LNCaP clone FGC (cell line): ENCODE measurements around the gene CCDC71L.

Experiments used
- DNase-seq: peaks from one replicate; pipeline ENCODE4 v3.0.0-alpha.2; 2011; ENCODE audit warnings: low read depth
- H3K4me3 ChIP-seq: 2 replicates; pipeline ENCODE4 v1.5.1; 2011; ENCODE audit warnings: mild to moderate bottlenecking, low read depth, low read length, control low read depth
- TF ChIP-seq, protein P1 (sequence below): IDR thresholded peaks from 2 replicates; pipeline ENCODE4 v1.5.1; 2012; ENCODE audit warnings: mild to moderate bottlenecking; ENCODE audit not compliant: control insufficient read depth, insufficient read depth; ENCODE audit errors: extremely low read depth

Gene CCDC71L

DNA sequence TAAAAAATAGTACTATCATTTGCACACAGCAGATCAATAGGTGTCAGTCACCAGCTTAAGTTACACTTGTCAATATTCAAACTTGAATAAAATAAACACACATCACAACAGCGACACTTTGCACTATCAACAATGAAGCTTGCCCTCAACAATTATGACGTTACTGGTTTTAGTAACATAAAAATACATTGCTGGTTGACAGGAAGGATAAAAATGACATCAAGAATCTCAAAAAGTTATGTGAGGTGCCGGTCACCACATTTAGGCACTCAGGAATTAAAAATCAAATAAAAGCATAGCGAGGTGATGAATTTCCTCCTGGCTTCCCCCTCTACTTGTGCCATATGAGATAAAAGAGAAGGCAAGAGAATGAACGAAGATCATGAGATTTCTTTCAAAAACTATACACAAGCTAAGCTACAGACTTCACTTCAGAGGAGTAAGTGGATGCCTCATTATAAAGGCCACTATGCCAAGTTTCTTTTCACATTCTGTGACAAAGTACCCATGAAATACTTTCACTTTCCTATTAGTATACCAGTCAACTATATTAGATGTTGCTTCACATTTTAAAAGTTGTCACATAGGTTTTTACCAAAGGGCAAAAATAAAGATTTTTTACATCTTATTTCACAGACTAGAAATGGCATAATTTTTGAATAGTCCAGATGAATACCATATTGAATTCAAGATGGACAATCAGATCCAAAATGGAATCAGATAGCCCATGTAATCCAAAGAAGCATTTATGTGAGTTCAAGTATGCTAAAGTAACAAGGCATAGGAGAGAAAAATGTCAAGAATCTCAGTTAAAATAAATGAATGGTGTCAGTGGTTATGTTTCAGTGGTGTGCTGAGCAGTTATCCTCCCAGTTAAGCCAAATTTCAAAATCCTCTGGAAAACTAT lies 3.6 kb downstream of the CCDC71L start:
- no peak for DNase-seq
- no peak overlapping the region for H3K4me3 ChIP-seq
- TF ChIP-seq, protein P1, sequence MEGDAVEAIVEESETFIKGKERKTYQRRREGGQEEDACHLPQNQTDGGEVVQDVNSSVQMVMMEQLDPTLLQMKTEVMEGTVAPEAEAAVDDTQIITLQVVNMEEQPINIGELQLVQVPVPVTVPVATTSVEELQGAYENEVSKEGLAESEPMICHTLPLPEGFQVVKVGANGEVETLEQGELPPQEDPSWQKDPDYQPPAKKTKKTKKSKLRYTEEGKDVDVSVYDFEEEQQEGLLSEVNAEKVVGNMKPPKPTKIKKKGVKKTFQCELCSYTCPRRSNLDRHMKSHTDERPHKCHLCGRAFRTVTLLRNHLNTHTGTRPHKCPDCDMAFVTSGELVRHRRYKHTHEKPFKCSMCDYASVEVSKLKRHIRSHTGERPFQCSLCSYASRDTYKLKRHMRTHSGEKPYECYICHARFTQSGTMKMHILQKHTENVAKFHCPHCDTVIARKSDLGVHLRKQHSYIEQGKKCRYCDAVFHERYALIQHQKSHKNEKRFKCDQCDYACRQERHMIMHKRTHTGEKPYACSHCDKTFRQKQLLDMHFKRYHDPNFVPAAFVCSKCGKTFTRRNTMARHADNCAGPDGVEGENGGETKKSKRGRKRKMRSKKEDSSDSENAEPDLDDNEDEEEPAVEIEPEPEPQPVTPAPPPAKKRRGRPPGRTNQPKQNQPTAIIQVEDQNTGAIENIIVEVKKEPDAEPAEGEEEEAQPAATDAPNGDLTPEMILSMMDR: no peak

DNA sequence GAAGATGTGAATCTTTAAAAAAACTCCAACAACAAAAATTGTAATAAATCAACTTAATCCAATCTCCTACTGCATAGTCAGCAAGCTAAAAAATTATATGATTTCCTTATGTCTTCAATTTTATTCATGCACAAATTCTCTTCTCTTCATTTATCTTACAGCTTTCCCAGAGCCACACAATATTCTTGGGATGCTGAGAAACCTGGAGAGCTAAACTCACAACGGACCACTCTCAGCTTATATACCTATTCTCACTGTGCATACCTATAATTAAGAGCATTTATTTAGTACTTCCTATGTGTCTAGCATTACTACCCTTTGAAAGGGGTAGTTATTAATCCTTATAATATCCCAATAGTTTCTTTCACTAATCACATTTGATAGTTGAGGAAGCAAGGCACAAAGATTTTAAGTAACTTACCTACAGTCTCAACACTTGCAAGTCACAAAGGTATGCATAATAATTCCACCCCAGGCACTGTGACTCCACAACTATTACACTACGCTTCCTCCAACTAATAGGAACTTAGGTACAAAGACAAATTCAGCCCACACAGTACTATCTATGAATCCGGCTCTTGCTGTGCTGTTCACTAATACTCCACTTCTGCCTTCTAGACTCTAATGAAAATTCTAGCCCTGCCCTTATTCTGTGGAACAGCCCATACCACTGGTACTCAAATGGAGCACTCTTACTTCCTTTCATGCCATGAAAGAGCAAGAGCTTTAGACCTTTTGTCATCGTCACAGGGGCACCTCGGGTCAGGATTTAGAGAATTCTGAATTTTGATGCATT lies 5.1 kb downstream of the CCDC71L start:
- TF ChIP-seq, protein P1: no peak
- no peak overlapping the region for H3K4me3 ChIP-seq
- no peak for DNase-seq

DNA sequence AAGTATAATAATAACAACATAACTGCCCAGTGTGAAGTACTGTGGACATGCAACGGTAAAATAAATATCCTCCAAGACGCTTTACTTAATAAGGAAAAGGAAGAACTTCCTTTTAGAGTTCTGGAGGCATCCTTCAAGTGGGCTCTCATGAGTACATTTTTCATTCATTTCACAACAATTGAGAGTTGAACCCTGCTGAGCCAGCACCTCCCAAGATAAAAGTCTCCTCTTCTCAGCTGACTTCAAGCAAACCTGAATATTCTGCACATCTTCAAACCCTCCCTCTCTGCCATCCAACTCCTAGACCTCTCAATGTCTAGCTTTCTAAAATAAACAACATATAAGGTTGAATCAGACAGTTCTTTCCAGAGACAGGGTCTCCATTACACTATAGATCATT lies 7.5 kb downstream of the CCDC71L start:
- TF ChIP-seq, protein P1: no peak
- DNase-seq: no peak
- no peak overlapping the region for H3K4me3 ChIP-seq

DNA sequence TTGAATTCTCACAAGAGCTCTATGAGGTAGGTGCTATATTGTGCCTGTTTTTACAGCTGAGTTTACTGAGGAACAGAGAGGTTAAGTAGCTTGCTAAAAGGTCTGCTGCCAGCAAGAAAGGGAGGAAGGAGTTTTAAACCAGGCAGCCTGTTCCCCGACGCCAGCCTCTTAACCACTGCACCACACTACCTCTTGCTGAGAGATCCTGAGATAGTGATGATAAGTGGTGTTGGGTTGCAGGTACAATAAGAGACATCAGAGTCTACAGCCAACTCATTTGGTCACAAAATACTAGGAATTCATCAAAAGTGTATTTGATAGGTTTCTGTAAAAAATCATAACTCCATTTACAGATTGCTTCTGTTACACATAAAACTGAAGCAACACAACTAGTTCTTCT lies 8.0 kb downstream of the CCDC71L start:
- no peak for DNase-seq
- TF ChIP-seq, protein P1: no peak
- no peak overlapping the region for H3K4me3 ChIP-seq

DNA sequence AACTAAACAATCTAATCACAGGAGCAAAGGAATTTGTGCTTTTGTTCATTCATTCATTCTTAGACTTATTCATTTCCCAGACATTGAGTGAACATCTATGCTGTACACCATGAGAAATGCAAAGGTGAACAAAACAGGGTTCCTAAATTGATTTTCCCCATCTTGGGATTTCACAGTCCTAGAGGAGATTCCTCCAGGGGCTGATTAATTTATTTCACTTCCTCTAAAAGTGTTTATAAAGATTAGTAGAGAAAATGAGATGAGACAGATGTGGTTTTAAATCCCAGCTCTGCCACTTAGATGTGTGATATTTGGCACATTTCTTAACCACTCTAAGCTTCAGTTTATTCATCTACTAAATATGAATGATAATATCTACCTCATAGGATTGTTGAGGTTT lies 8.9 kb downstream of the CCDC71L start:
- no peak overlapping the region for H3K4me3 ChIP-seq
- TF ChIP-seq, protein P1: no peak
- no peak for DNase-seq

DNA sequence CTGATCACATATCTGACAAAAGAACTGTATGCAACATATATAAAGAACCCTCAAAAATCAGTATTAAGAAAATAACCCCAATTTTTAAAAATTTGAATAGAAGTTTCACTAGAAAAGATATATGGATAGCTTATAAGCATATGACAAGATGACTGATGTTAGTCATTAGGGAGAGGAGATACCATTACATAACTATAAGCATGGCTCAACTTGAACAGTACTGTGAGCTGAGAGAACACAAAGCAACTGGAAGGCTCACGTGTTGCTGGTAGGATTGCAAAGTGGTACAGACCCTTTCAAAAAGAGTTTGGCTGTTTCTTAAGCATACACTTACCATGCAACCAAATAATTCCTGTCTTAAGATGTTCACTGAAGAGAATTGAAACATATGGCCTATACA lies 14.7 kb downstream of the CCDC71L start:
- no peak for DNase-seq
- H3K4me3 ChIP-seq: no peak overlapping the region
- TF ChIP-seq, protein P1: no peak

DNA sequence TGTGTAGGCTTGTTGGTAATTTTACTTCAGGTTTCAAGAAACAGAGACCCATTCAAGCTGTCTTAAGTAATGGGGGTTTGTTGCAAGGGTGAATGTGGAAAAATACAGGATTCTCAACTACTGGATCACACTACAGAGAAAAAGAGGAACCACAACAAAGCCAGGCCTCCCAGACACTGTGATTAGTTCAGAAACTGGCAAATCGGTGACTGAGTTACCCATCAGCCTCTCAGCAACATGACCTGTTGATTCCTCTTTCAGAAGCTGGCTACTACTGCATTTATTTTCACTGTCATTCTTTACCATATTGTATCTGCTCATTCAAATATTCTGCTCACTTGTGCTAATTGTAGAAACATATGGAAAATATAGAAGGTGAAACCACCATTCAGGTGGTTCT lies 16.0 kb downstream of the CCDC71L start:
- H3K4me3 ChIP-seq: no peak overlapping the region
- TF ChIP-seq, protein P1: no peak
- no peak for DNase-seq
